Measurements from ENCODE around the gene MTHFD1. TPM values are rescaled to one million over a fixed set of nuclear protein-coding genes. Genes with fewer than 3 reads are reported as not detected.

Gene MTHFD1
- total RNA-seq, 1 donor from 2014 or later, result 49.3 TPM

DNA sequence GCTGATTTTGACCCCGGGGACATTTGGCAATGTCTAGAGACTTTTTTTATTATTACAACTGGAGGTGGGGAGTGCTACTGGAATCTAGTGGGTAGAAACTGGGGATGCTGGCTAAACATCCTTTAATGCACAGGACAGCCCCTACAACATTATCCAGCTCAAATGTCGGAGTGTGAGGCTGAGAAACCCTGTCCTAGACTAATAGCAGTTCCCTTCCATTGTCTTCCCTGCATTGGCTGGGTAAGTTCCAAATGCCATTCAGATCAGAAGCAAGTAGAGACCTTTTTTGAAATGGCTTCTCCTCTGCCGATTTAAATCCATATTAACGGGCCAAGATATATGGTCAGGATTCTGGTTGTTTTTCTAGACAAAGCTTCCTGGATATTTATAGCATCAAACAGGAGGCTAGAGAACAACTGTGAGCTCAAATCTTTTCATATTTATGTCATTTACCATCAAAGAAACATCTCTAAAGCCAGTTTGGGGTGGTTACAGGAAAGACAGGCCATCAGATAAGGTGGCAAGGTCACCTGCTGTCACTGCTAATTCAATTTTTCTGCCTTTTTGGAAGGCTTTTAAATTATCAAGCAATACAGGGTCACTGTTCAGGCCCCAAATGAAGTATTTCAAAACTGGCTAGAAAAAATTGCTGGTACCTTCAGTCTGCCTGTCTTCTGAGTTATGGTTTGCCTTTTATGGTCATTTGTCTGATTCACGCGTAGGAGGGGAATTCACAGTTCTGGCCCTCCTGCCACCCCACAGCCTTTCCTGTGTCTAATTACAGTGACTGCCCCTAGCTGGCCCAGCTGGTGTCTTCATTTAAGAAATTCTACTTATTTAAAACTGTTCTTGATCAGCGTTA lies 57.1 kb downstream of the MTHFD1 start:
- H2AFZ ChIP-seq (replicated peaks), result no peak overlapping the region
- peaks cover 24% of the 10 kb centered on the region for H3K36me3 Mint-ChIP-seq

DNA sequence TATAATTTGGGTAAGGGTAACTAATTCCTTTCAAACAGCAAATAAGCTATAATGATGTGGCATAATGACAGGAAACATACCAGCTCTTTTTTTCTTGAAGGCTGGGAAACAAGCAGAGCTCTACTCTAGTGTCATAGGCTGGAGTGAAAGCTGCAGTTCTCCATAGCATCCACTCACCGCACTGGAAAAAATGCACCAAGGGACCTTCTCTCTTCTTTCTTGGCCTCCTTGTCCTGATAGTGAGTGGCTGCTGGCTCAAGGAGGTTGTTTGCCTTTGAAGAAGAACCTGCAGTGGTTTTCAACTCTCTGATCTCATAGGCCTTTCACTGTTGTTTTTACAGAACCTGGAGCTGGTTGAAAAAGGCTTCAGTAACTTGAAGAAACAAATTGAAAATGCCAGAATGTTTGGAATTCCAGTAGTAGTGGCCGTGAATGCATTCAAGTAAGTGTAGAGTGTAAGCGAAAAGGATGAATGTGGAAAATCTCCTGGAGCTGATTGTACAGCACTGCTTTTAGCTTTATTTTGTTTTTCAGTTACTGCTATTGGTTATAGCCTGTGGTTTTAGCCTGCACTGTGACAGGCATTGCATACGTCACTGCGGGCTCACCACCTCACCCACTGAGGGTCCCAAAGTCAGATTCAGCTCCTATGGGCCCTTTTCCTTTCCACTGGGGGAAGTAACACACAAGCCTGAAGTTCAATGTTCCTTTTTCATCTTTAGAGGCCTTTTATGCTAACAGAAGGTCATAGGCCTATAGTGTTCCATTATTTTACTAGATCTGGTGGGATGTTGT lies 59.9 kb downstream of the MTHFD1 start:
- no peak for TF ChIP-seq EZH2phosphoT487 (IDR thresholded peaks at IDR 0.05)
- TF ChIP-seq, protein P1, sequence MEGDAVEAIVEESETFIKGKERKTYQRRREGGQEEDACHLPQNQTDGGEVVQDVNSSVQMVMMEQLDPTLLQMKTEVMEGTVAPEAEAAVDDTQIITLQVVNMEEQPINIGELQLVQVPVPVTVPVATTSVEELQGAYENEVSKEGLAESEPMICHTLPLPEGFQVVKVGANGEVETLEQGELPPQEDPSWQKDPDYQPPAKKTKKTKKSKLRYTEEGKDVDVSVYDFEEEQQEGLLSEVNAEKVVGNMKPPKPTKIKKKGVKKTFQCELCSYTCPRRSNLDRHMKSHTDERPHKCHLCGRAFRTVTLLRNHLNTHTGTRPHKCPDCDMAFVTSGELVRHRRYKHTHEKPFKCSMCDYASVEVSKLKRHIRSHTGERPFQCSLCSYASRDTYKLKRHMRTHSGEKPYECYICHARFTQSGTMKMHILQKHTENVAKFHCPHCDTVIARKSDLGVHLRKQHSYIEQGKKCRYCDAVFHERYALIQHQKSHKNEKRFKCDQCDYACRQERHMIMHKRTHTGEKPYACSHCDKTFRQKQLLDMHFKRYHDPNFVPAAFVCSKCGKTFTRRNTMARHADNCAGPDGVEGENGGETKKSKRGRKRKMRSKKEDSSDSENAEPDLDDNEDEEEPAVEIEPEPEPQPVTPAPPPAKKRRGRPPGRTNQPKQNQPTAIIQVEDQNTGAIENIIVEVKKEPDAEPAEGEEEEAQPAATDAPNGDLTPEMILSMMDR (IDR thresholded peaks at IDR 0.05), result no peak
- TF ChIP-seq EZH2 (IDR thresholded peaks at IDR 0.05), result no peak
- H3K9me3 ChIP-seq (ENCODE audit: low read depth), result no peaks in the 10 kb centered on the region
- no peaks in the 10 kb centered on the region for H3K4me1 ChIP-seq
- no peaks in the 10 kb centered on the region for H3K27me3 ChIP-seq
- H3K4me3 ChIP-seq, result no peak overlapping the region
- H3K27ac ChIP-seq, result no peak overlapping the region
- peaks cover 3% of the 10 kb centered on the region for H3K36me3 ChIP-seq
- no peaks in the 10 kb centered on the region for H4K20me1 ChIP-seq (ENCODE audit: low read depth)
- no peak overlapping the region for H3K27ac Mint-ChIP-seq
- H3K9ac ChIP-seq, result no peak overlapping the region
- H3F3A ChIP-seq (ENCODE audit: low read depth), result no peaks in the 10 kb centered on the region
- H3K4me1 Mint-ChIP-seq, result peaks cover 10% of the 10 kb centered on the region
- H2AFZ ChIP-seq (replicated peaks), result no peak overlapping the region
- H3K4me3 Mint-ChIP-seq, result no peak overlapping the region
- no peak for DNase-seq (ENCODE audit: low spot score)
- H3K36me3 Mint-ChIP-seq, result peaks cover 23% of the 10 kb centered on the region
- H3K4me2 ChIP-seq, result no peak overlapping the region
- H3K9me3 Mint-ChIP-seq, result no peaks in the 10 kb centered on the region
- H3K79me2 ChIP-seq (ENCODE audit: low read depth), result no peaks in the 10 kb centered on the region
- peaks cover 2% of the 10 kb centered on the region for H3K27me3 Mint-ChIP-seq (ENCODE audit: insufficient read depth, low read depth)

More for the DNA sequence above, 57.1 kb downstream of the MTHFD1 start:
- Mint-ChIP-seq H3K9me3 (no peaks in the 10 kb centered on the region), H3K27ac (peak overlapping the region; percentile 96), H3K4me1 (peaks cover 12% of the 10 kb centered on the region), H3K4me3 (no peak overlapping the region), H3K27me3 (ENCODE audit: insufficient read depth, low read depth) (peaks cover 2% of the 10 kb centered on the region)
- no peak overlapping the region for H3K9ac ChIP-seq
- no peaks in the 10 kb centered on the region for H3K79me2 ChIP-seq (ENCODE audit: low read depth)
- no peaks in the 10 kb centered on the region for H3K27me3 ChIP-seq
- no peaks in the 10 kb centered on the region for H3F3A ChIP-seq (ENCODE audit: low read depth)
- H3K9me3 ChIP-seq (ENCODE audit: low read depth), result no peaks in the 10 kb centered on the region
- no peaks in the 10 kb centered on the region for H3K36me3 ChIP-seq
- TF ChIP-seq EZH2phosphoT487 (IDR thresholded peaks at IDR 0.05) (no peak), EZH2 (IDR thresholded peaks at IDR 0.05) (no peak)
- TF ChIP-seq, protein P1 (IDR thresholded peaks at IDR 0.05), result no peak
- H3K4me2 ChIP-seq, result no peak overlapping the region
- no peaks in the 10 kb centered on the region for H4K20me1 ChIP-seq (ENCODE audit: low read depth)
- DNase-seq (ENCODE audit: low spot score), result no peak
- H3K4me1 ChIP-seq, result no peaks in the 10 kb centered on the region
- no peak overlapping the region for H3K27ac ChIP-seq
- no peak overlapping the region for H3K4me3 ChIP-seq

DNA sequence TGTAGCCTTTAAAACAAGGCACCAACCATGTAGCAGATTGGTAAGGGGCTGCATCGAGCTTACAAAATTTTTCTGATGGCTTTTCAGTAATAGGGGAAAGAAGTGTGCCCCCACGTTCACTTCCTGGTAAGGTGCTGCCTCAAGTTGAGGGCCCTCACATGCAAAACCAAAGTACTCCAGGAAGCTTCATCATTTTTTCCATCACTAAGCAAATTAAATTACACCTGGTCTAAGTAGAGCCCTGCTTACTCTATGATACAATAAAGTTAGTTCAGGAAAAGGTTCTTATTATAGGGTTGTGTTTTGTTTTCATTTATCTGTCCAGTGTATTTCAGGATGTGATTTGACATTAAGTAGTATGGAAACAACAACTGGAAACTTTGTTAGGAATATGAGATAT lies 62.1 kb downstream of the MTHFD1 start:
- Histone ChIP-seq H3K36me3 (peaks cover 3% of the 10 kb centered on the region), H3K9me3 (ENCODE audit: low read depth) (no peaks in the 10 kb centered on the region), H3K79me2 (ENCODE audit: low read depth) (no peaks in the 10 kb centered on the region), H3K9ac (no peak overlapping the region), H3F3A (ENCODE audit: low read depth) (no peaks in the 10 kb centered on the region), H3K4me2 (no peak overlapping the region), H3K27ac (no peak overlapping the region), H4K20me1 (ENCODE audit: low read depth) (no peaks in the 10 kb centered on the region), H2AFZ (replicated peaks) (no peak overlapping the region), H3K4me1 (no peaks in the 10 kb centered on the region), H3K27me3 (no peaks in the 10 kb centered on the region), H3K4me3 (no peak overlapping the region)
- Mint-ChIP-seq H3K27me3 (ENCODE audit: insufficient read depth, low read depth) (peaks cover 2% of the 10 kb centered on the region), H3K36me3 (peaks cover 25% of the 10 kb centered on the region), H3K9me3 (no peaks in the 10 kb centered on the region), H3K4me3 (no peak overlapping the region), H3K27ac (peak overlapping the region; percentile 63), H3K4me1 (peaks cover 3% of the 10 kb centered on the region)
- DNase-seq (ENCODE audit: low spot score), result no peak
- no peak for TF ChIP-seq EZH2phosphoT487 (IDR thresholded peaks at IDR 0.05)
- TF ChIP-seq EZH2 (IDR thresholded peaks at IDR 0.05), result no peak
- TF ChIP-seq, protein P1 (IDR thresholded peaks at IDR 0.05), result no peak

All from neural progenitor cell (in vitro differentiated cells).